Measurements from ENCODE around the gene WASF2.

GRCh38 chr1:27526569-27527222 lies 36.7 kb upstream of the WASF2 start:
- TF ChIP-seq CTCF (IDR thresholded peaks at IDR 0.05) (no peak), POLR2A (IDR thresholded peaks at IDR 0.05) (no peak)

Data from Peyer's patch (tissue), 4 donors.